Omental fat pad (tissue), 4 donors: ENCODE data around the gene ETHE1. TPM values are rescaled to one million over a fixed set of nuclear protein-coding genes. Genes with fewer than 3 reads are reported as not detected.

Experiments used
- ATAC-seq: fragments of 150-250 bp; one replicate; pipeline ENCODE4 v1.9.1; 2016; ENCODE audit warnings: mild to moderate bottlenecking, moderate library complexity; ENCODE audit not compliant: low FRiP score
- DNase-seq: peaks from one replicate; pipeline ENCODE4 v3.0.0-alpha.2; 2019; ENCODE audit warnings: low spot score
- CTCF ChIP-seq, 3 donors: fragments of 450-650 bp; IDR thresholded peaks; one replicate each; pipeline ENCODE4 v1.5.1; 2016 to 2017; ENCODE audit warnings: antibody characterized with exemption in 3 of 3, mild to moderate bottlenecking in 3 of 3, moderate library complexity in 2 of 3
- total RNA-seq, 4 donors: library from RNA; depleted of rRNA; stranded (reverse); fragments of >200 nt; gene quantifications; one replicate each; pipeline ENCODE4 v1.1.0, GENCODE V29; 2016

The ETHE1 gene
- total RNA-seq, 4 donors from 2014 or later: 32.4 to 52.3 (median 41.3) TPM

DNA sequence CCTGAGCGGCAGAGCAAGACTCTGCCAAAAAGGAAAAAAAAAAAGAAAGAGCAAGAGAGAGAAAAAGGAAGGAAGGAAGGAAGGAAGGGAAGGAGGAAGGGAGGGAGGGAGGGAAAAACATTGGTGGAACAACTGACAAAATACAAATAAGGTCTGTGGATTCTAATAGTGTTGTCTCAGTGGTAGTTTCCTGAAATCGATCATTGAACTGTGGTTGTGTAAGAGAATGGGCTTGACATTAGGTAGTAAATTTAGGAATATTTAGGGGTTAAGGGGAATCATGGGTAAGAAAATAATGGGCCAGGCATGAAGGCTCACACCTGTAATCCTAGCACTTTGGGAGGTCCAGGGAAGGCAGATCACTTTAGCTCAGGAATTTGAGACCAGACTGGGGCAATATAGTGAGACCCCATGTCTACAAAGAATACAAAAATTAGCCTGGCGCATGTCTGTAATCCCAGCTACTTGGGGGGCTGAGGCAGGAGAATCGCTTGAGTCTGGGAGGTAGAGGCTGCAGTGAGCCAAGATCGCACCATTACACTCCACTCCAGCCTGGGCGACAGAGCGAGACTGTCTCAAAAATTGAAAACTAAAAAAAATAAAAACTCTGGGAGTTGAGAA lies 36.9 kb downstream of the ETHE1 start:
- no peak for TF ChIP-seq CTCF (IDR thresholded peaks at IDR 0.05)
- DNase-seq: no peak
- ATAC-seq: no peak

GRCh38 chr19:43489310-43489709 lies 37.7 kb downstream of the ETHE1 start:
- ATAC-seq (no peak), DNase-seq (no peak)
- TF ChIP-seq CTCF (IDR thresholded peaks at IDR 0.05): no peak

DNA sequence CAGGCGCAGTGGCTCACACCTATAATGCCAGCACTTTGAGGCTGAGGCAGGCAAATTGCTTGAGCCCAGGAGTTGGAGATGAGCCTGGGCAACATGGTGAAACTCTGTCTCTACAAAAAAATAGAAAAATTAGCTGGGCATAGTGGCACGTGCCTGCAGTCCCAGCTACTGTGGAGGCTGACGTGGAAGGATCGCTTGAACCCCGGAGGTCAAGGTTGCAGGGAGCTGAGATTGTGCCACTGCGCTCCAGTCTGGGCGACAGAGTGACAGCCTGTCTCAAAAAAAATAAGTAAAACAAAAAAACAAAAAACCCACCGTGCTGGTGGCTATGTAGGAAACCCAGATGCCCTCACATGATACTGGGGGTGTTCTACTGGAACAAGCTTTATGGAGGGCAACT lies 38.8 kb downstream of the ETHE1 start:
- DNase-seq (no peak), ATAC-seq (no peak)
- no peak for TF ChIP-seq CTCF (IDR thresholded peaks at IDR 0.05)

- DNase-seq (no peak), ATAC-seq (no peak)
- TF ChIP-seq CTCF (IDR thresholded peaks at IDR 0.05): no peak
Observed at GRCh38 chr19:43486412-43486811, 40.6 kb downstream of the ETHE1 start.

DNA sequence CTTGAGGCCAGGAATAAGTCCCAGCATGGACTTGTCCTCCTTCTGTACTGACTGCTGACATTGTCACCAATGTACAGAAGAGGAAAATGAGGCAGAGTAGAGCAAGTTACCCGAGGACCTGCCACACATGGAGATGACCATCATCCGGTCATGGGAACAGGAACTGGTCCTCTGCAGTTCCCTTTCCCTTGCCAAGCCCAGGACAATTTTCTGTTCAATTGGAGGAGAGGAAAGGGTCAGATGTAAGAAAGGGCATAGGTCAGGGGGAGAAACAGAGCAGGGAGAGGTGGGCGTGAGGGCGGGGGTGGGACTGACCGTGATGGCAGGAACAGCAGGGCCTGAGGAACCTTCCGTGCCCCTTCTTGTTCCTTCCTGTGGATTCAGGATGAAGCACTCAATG lies 41.0 kb downstream of the ETHE1 start:
- no peak for ATAC-seq
- no peak for DNase-seq
- TF ChIP-seq CTCF (IDR thresholded peaks at IDR 0.05): no peak

DNA sequence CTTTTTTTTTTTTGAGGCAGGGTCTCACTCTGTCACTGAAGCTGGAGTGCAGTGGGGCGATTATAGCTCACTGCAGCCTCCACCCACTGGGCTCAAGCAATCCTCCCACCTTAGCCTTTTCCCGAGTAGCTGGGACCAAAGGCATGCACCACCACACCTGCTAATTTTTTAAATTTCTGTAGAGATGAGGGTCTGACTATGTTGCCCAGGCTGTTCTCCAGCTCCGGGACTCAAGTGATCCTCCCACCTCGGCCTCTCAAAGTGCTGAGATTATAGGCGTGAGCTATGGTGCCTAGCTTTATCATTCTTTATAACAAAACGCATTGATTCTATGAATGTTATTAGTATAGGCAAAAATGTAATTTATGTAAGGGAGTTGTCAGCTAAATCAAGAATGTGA lies 43.7 kb downstream of the ETHE1 start:
- ATAC-seq: no peak

More for the DNA sequence above, 43.7 kb downstream of the ETHE1 start:
- no peak for DNase-seq
- TF ChIP-seq CTCF (IDR thresholded peaks at IDR 0.05): no peak
